A549 (cell line): ENCODE data around the gene TSPAN3. TPM values are rescaled to one million over a fixed set of nuclear protein-coding genes. Genes with fewer than 3 reads are reported as not detected.
A peak's percentile ranks its signal among the peaks of the same experiment; 100 is the strongest.

ENCODE experiments used
- ATAC-seq, 2 experiments: fragments of 200-7000 bp in 1 of 2; fragments of >200 bp in 1 of 2; cut with Nextera tagmentation in 1 of 2; cut with Tn5 transposase in 1 of 2; 3 replicates each; pipeline versions ENCODE4 v1.8.0 to v1.9.1; 2018 to 2020; ENCODE audit warnings: mild to moderate bottlenecking in 1 of 2, moderate library complexity in 1 of 2
- CTCF ChIA-PET: fragments of 300-600 bp; sonication (Branson Sonifier 250); formaldehyde crosslinking; extraction: SDS; loops from one replicate; lab custom pipeline; 2021; ENCODE audit warnings: antibody characterized with exemption, inconsistent platforms; lab: Yijun Ruan, JAX
- POLR2A ChIA-PET: fragments of 350-600 bp; formaldehyde crosslinking; extraction: SDS; loops from one replicate; lab custom pipeline; 2021; ENCODE audit warnings: antibody characterized with exemption, inconsistent platforms; lab: Yijun Ruan, JAX
- DNase-seq, 2 experiments: peaks; one replicate each; pipeline versions ENCODE4 v3.0.0 to v3.0.0-alpha.2; 2011 to 2016; ENCODE audit warnings: low read depth in 1 of 2, low spot score in 1 of 2
- FAIRE-seq: peaks from 2 replicates; lab custom pipeline; 2011; peaks lifted over from hg19 to GRCh38; lab: Jason Lieb, UNC
- H3K27ac ChIP-seq, 2 experiments: fragments of >200 bp; sonication (Bioruptor Twin); formaldehyde crosslinking; 3 replicates each; pipeline ENCODE4 v1.5.1; 2016 to 2017
- H3K4me1 ChIP-seq: fragments of >200 bp; sonication (Bioruptor Twin); formaldehyde crosslinking; 3 replicates; pipeline ENCODE4 v1.6.1; 2016
- H3K4me2 ChIP-seq: fragments of >200 bp; sonication (Bioruptor Twin); formaldehyde crosslinking; 3 replicates; pipeline ENCODE4 v1.6.1; 2016
- H3K4me3 ChIP-seq: fragments of >200 bp; sonication (Bioruptor Twin); formaldehyde crosslinking; 3 replicates; pipeline ENCODE4 v1.5.1; 2016
- H3K9me3 ChIP-seq: fragments of >200 bp; sonication (Bioruptor Twin); formaldehyde crosslinking; 3 replicates; pipeline ENCODE4 v1.6.1; 2016
- BHLHE40 ChIP-seq: IDR thresholded peaks from 2 replicates; pipeline ENCODE4 v1.6.1; 2012; ENCODE audit warnings: low read depth, low read length, inconsistent platforms
- CBX8 ChIP-seq: fragments of 200-600 bp; sonication (generic); IDR thresholded peaks from 2 replicates; pipeline ENCODE4 v1.6.1; 2016
- EHF ChIP-seq: fragments of 250-450 bp; sonication (Bioruptor Pico); IDR thresholded peaks from 2 replicates; pipeline ENCODE4 v1.5.0; 2020; ENCODE audit warnings: mild to moderate bottlenecking
- HEYL ChIP-seq: fragments of 250-450 bp; sonication (Bioruptor Pico); IDR thresholded peaks from 2 replicates; pipeline ENCODE4 v1.8.0; 2021; ENCODE audit warnings: mild to moderate bottlenecking, moderate library complexity
- HOXA7 ChIP-seq: fragments of 250-450 bp; sonication (Bioruptor Pico); IDR thresholded peaks from 2 replicates; pipeline ENCODE4 v1.5.0; 2020; ENCODE audit warnings: mild to moderate bottlenecking, moderate library complexity
- JUNB ChIP-seq: fragments of >200 bp; sonication (Bioruptor Twin); formaldehyde crosslinking; IDR thresholded peaks from 2 replicates; pipeline ENCODE4 v1.6.1; 2016
- MAFK ChIP-seq: fragments of 450-650 bp; IDR thresholded peaks from 2 replicates; pipeline ENCODE4 v1.6.1; 2014; ENCODE audit not compliant: partially characterized antibody
- MYC ChIP-seq: IDR thresholded peaks from 2 replicates; pipeline ENCODE4 v1.6.1; 2012; ENCODE audit warnings: mild to moderate bottlenecking, inconsistent platforms, low read length, improper control_type of control experiment, borderline replicate concordance
- PHF8 ChIP-seq: fragments of 200-600 bp; sonication (generic); IDR thresholded peaks from 2 replicates; pipeline ENCODE4 v1.6.1; 2016; ENCODE audit warnings: low read depth, mild to moderate bottlenecking, antibody characterized with exemption, moderate library complexity, borderline replicate concordance
- RAD21 ChIP-seq, 2 experiments: fragments of >200 bp in 1 of 2; sonication (Bioruptor Twin) in 1 of 2; formaldehyde crosslinking in 1 of 2; IDR thresholded peaks in 1 of 2; conservative IDR thresholded peaks in 1 of 2; 2 replicates in 1 of 2; 3 replicates in 1 of 2; pipeline ENCODE4 v1.6.1; 2012 to 2018; ENCODE audit warnings: inconsistent platforms in 1 of 2
- WGBS: methylation state at CpG from one replicate; pipeline ENCODE4 v1.1.6; 2017; ENCODE audit errors: missing lambda C conversion rate; 5-methylcytosine and 5-hydroxymethylcytosine counted together
- polyA plus RNA-seq, 4 experiments: library from polyadenylated mRNA; depleted of rRNA in 3 of 4; stranded (reverse); fragments of >200 nt; fragmentation: RNase III in 1 of 4; extraction: RNeasy Plus Mini Kit Qiagen cat#74134 plus additional on column Dnase treatment in 1 of 4; gene quantifications; 2 replicates in 3 of 4; 3 replicates in 1 of 4; pipeline ENCODE4 v1.2.3, GENCODE V29; 2011 to 2017
- TF ChIP-seq, protein P1 (sequence below): fragments of 250-450 bp; sonication (Bioruptor Pico); IDR thresholded peaks from 2 replicates; pipeline ENCODE4 v1.5.0; 2020; ENCODE audit warnings: low read depth, mild to moderate bottlenecking, moderate library complexity
- TF ChIP-seq, protein P2 (sequence below): fragments of >200 bp; sonication (Bioruptor Twin); formaldehyde crosslinking; IDR thresholded peaks from 3 replicates; pipeline ENCODE4 v1.6.1; 2016

Gene TSPAN3
- polyA plus RNA-seq, 2 of the 4 experiments (the other 2 are of a cell fraction) = 362 to 636 TPM

DNA sequence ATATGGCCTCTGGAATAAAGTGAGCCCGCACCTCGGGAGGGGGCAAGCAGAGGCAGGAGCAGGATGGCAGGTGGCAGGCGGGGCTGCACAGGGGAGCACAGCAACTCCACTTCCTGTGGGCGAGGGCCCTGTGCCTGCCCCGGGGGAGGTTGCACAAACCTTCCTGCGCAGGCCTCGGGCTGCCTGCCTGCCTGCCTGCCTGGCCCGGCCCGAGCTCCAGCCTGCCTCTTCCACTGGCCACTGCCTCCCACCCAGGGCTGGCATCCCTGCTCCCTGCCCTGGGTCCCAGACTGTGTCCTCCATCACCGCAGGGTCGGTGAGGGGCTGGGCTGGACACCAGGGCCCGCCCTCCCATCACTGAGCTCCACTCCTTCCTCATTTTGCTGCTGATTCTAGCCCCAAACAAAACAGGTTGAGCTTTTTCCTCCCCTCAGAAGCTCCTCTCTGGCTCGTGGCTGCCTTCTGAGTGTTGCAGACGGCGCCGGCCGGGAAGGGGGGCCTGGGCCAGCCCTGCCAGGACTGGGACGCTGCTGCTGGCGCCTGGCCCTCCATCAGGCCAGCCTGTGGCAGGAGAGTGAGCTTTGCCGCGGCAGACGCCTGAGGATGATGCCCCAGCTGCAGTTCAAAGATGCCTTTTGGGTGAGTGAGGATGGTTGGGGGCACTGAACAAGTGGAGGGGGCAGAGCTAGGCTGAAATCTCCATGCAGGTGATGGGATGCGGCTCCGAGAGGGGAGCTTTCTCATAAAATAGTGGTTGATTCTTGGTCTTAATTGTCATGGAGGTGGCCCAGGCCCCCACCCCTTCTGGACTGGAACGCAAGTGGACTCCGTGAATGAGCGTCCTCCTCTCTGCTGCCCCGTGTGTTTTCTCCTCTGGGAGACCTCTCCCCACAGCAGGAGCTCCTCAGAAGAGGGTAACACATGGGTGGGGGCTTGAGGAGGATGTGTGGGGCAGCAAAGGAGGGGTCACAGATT is 75.7 kb downstream of the TSPAN3 start, which contains the start of gene PSTPIP1 (continued):
- TF ChIP-seq HOXA7 (CRISPR knock-in tag) = no peak
- no peak for TF ChIP-seq BHLHE40
- no peak for TF ChIP-seq MYC
- no peak for TF ChIP-seq EHF (CRISPR knock-in tag)
- no peak for TF ChIP-seq PHF8
- TF ChIP-seq, protein P1, sequence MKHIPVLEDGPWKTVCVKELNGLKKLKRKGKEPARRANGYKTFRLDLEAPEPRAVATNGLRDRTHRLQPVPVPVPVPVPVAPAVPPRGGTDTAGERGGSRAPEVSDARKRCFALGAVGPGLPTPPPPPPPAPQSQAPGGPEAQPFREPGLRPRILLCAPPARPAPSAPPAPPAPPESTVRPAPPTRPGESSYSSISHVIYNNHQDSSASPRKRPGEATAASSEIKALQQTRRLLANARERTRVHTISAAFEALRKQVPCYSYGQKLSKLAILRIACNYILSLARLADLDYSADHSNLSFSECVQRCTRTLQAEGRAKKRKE (CRISPR knock-in tag) = no peak
- no peak for TF ChIP-seq HEYL (CRISPR knock-in tag)

DNA sequence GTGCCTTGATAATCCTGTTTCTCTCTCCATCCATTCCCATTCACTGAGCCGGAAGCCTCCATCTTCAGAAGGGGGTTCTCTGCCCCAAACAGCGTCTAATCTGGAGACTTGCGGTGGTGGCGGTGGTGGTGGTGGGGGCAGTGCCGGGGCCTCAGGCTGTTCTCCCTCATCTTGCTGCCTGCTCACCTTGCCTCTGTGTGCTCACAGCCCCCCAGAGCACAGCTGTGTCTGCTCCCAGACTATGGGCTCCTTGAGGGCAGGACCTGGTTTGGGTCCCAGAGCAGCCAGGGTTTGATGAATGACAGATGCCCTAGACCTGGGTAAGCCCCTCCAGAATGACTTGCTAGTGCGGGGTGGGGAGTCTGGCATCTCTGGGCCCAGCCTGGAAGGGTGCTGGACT is 76.4 kb downstream of the TSPAN3 start:
- POLR2A ChIA-PET = no interaction called here
- Histone ChIP-seq H3K9me3 (no peaks in the 10 kb centered on the region), H3K4me3 (no peak overlapping the region), H3K4me2 (no peak overlapping the region)
- TF ChIP-seq RAD21 (conservative IDR thresholded peaks at IDR 0.05 in 1 of 2, IDR thresholded peaks at IDR 0.05 in 1 of 2) (no peak), HOXA7 (CRISPR knock-in tag) (no peak)
- TF ChIP-seq, all 56 proteins: peak for 0
- peaks cover 15% of the 10 kb centered on the region for H3K4me1 ChIP-seq
- WGBS = 82% methylated on average over 5 of the region's 6 CpGs
- CTCF ChIA-PET = interaction anchor here (0.6 to 2.6 kb wide), 3 partner anchors 12 to 542 kb away, joined by 3 to 11 read pairs (median 3); no protein-coding TSS in a partner anchor
- FAIRE-seq = no peak
- ATAC-seq = no peak
- H3K27ac ChIP-seq = peak overlapping the region in 1 of 2 experiments; percentile 21; a peak in 1 of 6 replicates
- no peak for DNase-seq

DNA sequence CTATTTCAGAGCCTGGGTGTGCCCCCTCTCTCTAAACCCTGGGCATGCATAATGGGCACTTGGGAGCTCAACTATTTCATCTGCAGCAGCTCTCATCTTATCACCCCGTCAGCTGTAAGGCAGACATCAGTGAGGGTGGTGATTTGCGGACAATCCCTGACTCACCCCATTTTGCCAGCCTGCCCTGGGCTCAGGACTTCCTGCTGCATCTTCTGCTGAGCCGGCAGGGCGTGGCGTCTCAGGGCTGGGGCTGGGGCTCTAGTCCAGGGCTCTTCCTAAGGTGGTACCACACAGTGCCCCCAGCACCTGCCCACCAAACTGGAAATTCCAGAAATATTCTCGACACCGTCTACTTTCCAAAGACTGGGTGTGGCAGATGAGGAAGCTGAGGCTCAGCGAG is 76.9 kb downstream of the TSPAN3 start:
- H3K27ac ChIP-seq = peak overlapping the region in 1 of 2 experiments; percentile 21; a peak in 1 of 6 replicates
- peaks cover 15% of the 10 kb centered on the region for H3K4me1 ChIP-seq
- CTCF ChIA-PET = interaction anchor here (2.6 kb wide), 1 partner anchor 30 kb away, joined by 11 read pairs; no protein-coding TSS in a partner anchor
- ATAC-seq (peak in 1 of 2 experiments; percentile 60; a peak in 3 of 6 replicates), DNase-seq (peak in 1 of 2 experiments; percentile 43), FAIRE-seq (no peak)
- no peak overlapping the region for H3K4me2 ChIP-seq
- peak; percentile 54 for TF ChIP-seq MAFK
- no peak for TF ChIP-seq CBX8
- TF ChIP-seq, protein P2, sequence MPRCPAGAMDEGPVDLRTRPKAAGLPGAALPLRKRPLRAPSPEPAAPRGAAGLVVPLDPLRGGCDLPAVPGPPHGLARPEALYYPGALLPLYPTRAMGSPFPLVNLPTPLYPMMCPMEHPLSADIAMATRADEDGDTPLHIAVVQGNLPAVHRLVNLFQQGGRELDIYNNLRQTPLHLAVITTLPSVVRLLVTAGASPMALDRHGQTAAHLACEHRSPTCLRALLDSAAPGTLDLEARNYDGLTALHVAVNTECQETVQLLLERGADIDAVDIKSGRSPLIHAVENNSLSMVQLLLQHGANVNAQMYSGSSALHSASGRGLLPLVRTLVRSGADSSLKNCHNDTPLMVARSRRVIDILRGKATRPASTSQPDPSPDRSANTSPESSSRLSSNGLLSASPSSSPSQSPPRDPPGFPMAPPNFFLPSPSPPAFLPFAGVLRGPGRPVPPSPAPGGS = no peak
- TF ChIP-seq JUNB = no peak
- H3K9me3 ChIP-seq = no peaks in the 10 kb centered on the region
- H3K4me3 ChIP-seq = no peak overlapping the region
- POLR2A ChIA-PET = no interaction called here
- 66% methylated on average over 5 of the region's 8 CpGs for WGBS

- no peak overlapping the region for H3K27ac ChIP-seq
- TF ChIP-seq MAFK = no peak
- TF ChIP-seq, all 56 proteins: peak for 0
- no peaks in the 10 kb centered on the region for H3K9me3 ChIP-seq
- CTCF ChIA-PET = no interaction called here
- peaks cover 15% of the 10 kb centered on the region for H3K4me1 ChIP-seq
- ATAC-seq (no peak), DNase-seq (no peak), FAIRE-seq (no peak)
- 72% methylated on average over 6 of the region's 6 CpGs for WGBS
- no peak overlapping the region for H3K4me3 ChIP-seq
- no peak overlapping the region for H3K4me2 ChIP-seq
- POLR2A ChIA-PET = no interaction called here
Measured at GRCh38 chr15:76993114-76993725, 77.7 kb downstream of the TSPAN3 start.
